ENCODE measurements around the gene PIBF1.

DNA sequence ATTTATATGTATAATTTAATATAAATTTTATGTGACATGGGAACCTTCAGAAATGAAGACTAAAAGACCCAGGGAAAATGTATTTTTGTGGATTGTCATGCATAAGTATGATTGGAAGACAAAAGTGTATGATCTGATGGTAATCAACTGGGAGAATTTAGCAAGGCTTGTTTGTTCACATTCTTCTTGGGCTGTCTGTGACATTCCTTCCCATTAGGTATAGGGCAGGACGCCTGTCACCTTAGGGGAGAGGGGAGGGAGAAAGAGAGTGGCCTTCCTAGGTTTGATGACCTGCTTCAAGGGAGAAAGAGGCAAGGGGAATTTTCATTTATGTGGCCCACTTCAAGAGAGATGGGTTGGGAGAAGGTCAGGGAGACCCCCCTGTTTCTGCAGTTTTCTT is 22.4 kb downstream of the PIBF1 start:
- TF ChIP-seq, protein P1, sequence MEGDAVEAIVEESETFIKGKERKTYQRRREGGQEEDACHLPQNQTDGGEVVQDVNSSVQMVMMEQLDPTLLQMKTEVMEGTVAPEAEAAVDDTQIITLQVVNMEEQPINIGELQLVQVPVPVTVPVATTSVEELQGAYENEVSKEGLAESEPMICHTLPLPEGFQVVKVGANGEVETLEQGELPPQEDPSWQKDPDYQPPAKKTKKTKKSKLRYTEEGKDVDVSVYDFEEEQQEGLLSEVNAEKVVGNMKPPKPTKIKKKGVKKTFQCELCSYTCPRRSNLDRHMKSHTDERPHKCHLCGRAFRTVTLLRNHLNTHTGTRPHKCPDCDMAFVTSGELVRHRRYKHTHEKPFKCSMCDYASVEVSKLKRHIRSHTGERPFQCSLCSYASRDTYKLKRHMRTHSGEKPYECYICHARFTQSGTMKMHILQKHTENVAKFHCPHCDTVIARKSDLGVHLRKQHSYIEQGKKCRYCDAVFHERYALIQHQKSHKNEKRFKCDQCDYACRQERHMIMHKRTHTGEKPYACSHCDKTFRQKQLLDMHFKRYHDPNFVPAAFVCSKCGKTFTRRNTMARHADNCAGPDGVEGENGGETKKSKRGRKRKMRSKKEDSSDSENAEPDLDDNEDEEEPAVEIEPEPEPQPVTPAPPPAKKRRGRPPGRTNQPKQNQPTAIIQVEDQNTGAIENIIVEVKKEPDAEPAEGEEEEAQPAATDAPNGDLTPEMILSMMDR (conservative IDR thresholded peaks at IDR 0.05 in 1 of 2, IDR thresholded peaks at IDR 0.05 in 1 of 2; ENCODE audit: extremely low read depth in 1 of 2, insufficient read depth in 1 of 2, low read depth in 1 of 2, low read length in 2 of 2), result no peak
- TF ChIP-seq EZH2 (IDR thresholded peaks at IDR 0.05; ENCODE audit: borderline replicate concordance, low read length), result no peak

Measured in mammary epithelial cell (primary cell).